Fibroblast of villous mesenchyme (primary cell): ENCODE results near the gene CLNK. TPM values are rescaled to one million over a fixed set of nuclear protein-coding genes. Genes with fewer than 3 reads are reported as not detected.

Experiments
- DNase-seq: peaks from one replicate; pipeline ENCODE4 v3.0.0-alpha.2; 2010; ENCODE audit warnings: low read depth
- H3K4me3 ChIP-seq: 2 replicates; pipeline ENCODE4 v1.5.1; 2011; ENCODE audit warnings: low read depth, mild to moderate bottlenecking, low read length
- total RNA-seq: library from RNA; depleted of rRNA; stranded (reverse); fragments of >200 nt; gene quantifications from 2 replicates; pipeline ENCODE4 v1.2.3, GENCODE V29; 2012
- TF ChIP-seq, protein P1 (sequence below): IDR thresholded peaks from 2 replicates; pipeline ENCODE4 v1.5.1; 2012; ENCODE audit warnings: low read depth, mild to moderate bottlenecking, low read length; ENCODE audit not compliant: insufficient read depth

CLNK gene
- total RNA-seq, 1 donor = not detected

- TF ChIP-seq, protein P1, sequence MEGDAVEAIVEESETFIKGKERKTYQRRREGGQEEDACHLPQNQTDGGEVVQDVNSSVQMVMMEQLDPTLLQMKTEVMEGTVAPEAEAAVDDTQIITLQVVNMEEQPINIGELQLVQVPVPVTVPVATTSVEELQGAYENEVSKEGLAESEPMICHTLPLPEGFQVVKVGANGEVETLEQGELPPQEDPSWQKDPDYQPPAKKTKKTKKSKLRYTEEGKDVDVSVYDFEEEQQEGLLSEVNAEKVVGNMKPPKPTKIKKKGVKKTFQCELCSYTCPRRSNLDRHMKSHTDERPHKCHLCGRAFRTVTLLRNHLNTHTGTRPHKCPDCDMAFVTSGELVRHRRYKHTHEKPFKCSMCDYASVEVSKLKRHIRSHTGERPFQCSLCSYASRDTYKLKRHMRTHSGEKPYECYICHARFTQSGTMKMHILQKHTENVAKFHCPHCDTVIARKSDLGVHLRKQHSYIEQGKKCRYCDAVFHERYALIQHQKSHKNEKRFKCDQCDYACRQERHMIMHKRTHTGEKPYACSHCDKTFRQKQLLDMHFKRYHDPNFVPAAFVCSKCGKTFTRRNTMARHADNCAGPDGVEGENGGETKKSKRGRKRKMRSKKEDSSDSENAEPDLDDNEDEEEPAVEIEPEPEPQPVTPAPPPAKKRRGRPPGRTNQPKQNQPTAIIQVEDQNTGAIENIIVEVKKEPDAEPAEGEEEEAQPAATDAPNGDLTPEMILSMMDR = no peak
- no peak overlapping the region for H3K4me3 ChIP-seq
- no peak for DNase-seq
These were observed 31.6 kb upstream of the CLNK start for GRCh38 chr4:10716163-10716562.

GRCh38 chr4:10715696-10716095, 31.1 kb upstream of the CLNK start:
- TF ChIP-seq, protein P1 = no peak
- no peak for DNase-seq
- H3K4me3 ChIP-seq = no peak overlapping the region

DNA sequence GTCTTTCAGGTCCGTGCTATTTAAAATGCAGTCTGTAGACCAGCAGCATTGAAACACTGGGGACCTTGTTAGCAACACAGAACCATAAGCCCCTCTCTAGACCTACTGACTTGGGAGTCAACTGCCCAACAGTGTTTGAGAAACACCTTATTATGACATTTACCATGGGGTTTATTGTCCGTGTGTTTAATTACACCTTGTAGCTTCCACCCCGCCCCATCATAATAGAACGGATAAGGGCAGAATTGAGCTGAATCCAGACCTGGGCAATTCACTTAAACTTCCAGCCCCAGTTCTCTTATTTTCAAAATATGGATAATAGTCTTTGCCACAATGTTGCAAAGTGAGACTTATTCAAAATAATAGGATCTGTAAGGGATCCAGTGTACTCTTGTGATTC, 30.6 kb upstream of the CLNK start:
- DNase-seq = no peak
- no peak overlapping the region for H3K4me3 ChIP-seq
- TF ChIP-seq, protein P1 = no peak

DNA sequence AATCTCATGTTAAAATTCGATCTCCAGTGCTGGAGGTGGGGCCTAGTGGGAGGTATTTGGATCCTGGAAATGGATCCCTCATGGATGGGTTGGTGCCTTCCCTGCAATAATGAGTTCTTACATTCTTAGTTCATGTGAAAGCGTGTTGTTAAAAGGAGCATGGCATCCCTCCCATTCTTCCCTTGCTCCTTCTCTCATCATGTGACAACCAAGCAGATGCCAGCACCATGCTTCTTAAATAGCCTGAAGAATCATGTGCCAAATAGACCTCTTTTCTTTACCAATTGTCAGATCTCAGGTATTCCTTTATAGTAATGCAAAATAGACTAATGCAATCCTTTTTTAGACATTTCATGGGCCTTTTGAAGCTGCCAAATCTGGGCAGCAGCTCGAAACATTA, 29.0 kb upstream of the CLNK start:
- H3K4me3 ChIP-seq = no peak overlapping the region
- TF ChIP-seq, protein P1 = no peak

DNA sequence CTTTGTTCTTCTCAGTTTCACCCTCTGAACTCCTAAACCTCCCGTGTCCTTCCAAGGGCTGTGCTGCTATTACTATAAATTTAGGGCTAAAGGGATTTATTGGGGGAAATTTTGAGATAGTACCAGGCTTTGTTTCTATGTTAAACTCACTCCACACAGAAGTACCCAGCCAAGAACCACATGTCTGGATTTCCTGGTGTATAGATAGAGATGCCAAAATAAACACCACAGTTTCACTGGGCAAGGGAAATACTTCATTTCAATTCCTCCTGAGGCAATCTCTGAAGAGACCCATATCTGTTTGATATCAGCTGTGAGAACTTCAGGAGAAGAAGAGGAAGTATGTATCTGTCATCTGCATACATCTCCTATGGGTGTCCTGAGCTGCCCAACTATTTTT, 21.7 kb upstream of the CLNK start:
- H3K4me3 ChIP-seq = no peak overlapping the region
- no peak for DNase-seq
- TF ChIP-seq, protein P1 = no peak

More for the DNA sequence above, 29.0 kb upstream of the CLNK start:
- no peak for DNase-seq

GRCh38 chr4:10704430-10704810, 19.9 kb upstream of the CLNK start:
- H3K4me3 ChIP-seq = no peak overlapping the region
- TF ChIP-seq, protein P1 = no peak
- no peak for DNase-seq

- H3K4me3 ChIP-seq = no peak overlapping the region
- no peak for DNase-seq
- TF ChIP-seq, protein P1 = no peak
These were observed 19.3 kb upstream of the CLNK start for GRCh38 chr4:10703766-10704429.
